Activated CD8-positive, alpha-beta memory T cell treated with anti-CD3 and anti-CD28 coated beads, Interleukin-2, amount 10 ng/mL, durations not matched to agents 7 days and 5 days (primary cell): ENCODE results near the gene ZNF584. TPM values are rescaled to one million over a fixed set of nuclear protein-coding genes. Genes with fewer than 3 reads are reported as not detected.

Experiments
- ATAC-seq: fragments of 150-1000 bp; cut with Tn5 transposase; one replicate; pipeline ENCODE4 v1.10.0; 2021; ENCODE audit warnings: moderate library complexity
- CTCF ChIA-PET: fragments of 350-600 bp; sonication (Branson Sonifier 250); formaldehyde crosslinking; loops from one replicate; lab custom pipeline; 2021; ENCODE audit warnings: antibody characterized with exemption; lab: Charles Lee
- DNase-seq: peaks from one replicate; pipeline ENCODE4 v3.0.0-alpha.2; 2020
- H3K27ac Mint-ChIP-seq: one replicate; pipeline ENCODE4 v1.8.0; 2021; ENCODE audit warnings: mild to moderate bottlenecking, mixed read lengths
- H3K27me3 Mint-ChIP-seq: one replicate; pipeline ENCODE4 v1.8.0; 2021; ENCODE audit warnings: mixed read lengths
- H3K36me3 Mint-ChIP-seq: one replicate; pipeline ENCODE4 v1.8.0; 2021; ENCODE audit warnings: mild to moderate bottlenecking, mixed read lengths
- H3K4me1 Mint-ChIP-seq: one replicate; pipeline ENCODE4 v1.8.0; 2021; ENCODE audit warnings: mixed read lengths
- H3K4me3 Mint-ChIP-seq: one replicate; pipeline ENCODE4 v1.8.0; 2021; ENCODE audit warnings: mild to moderate bottlenecking, moderate library complexity, mixed read lengths
- H3K9me3 Mint-ChIP-seq: one replicate; pipeline ENCODE4 v1.8.0; 2022; ENCODE audit warnings: low read depth, mixed read lengths
- total RNA-seq, 2 experiments: library from RNA; stranded (reverse); gene quantifications; one replicate each; pipeline ENCODE4 v1.2.3, GENCODE V29; 2021

ZNF584 gene
- total RNA-seq, 2 experiments from 2014 or later = 7.8 to 11.2 TPM

DNA sequence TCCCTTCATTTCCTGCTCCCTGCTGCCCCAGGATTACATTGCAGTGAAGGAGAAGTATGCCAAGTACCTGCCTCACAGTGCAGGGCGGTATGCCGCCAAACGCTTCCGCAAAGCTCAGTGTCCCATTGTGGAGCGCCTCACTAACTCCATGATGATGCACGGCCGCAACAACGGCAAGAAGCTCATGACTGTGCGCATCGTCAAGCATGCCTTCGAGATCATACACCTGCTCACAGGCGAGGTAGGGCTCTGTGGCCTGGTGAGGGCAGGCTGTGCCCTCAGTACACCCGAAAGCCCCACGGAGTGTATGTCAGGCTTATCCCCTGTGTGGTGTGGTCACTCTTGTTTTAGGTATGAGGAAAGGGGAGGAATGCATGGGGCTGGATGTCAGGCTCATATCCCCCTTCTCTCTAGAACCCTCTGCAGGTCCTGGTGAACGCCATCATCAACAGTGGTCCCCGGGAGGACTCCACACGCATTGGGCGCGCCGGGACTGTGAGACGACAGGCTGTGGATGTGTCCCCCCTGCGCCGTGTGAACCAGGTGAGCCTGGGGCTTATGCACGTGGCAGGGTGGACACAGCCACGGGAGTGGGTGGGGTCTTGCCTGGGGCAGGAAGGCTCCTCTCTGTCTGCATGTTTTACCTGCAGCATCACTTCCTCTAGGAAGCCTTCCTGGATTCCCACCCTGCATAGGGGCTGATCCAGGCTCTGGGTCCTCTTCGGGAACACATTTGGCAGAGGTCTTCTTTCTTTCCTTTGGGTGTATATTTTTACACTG lies 15.3 kb upstream of the ZNF584 start:
- ATAC-seq = no peak
- CTCF ChIA-PET = no interaction called here
- DNase-seq = no peak
- H3K9me3 Mint-ChIP-seq = no peaks in the 10 kb centered on the region
- no peak overlapping the region for H3K4me3 Mint-ChIP-seq
- H3K27ac Mint-ChIP-seq = no peak overlapping the region
- H3K36me3 Mint-ChIP-seq = peaks cover 52% of the 10 kb centered on the region
- peaks cover 8% of the 10 kb centered on the region for H3K27me3 Mint-ChIP-seq
- peaks cover 41% of the 10 kb centered on the region for H3K4me1 Mint-ChIP-seq

DNA sequence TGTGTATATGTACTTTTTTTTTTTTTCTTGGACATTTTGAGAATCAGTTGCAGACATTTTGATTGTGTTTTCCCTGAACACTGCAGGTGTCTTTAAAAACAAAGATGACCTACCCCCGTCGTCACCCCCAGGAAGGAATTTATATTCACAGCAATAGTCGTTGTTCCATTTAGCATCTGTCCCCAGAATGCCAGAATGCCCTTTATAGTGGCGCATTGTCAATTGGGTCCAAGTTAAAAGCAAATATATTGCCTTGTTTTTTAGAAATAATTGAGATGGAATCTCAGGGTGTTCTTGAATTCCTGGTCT lies 14.8 kb upstream of the ZNF584 start:
- Mint-ChIP-seq H3K4me1 (peaks cover 37% of the 10 kb centered on the region), H3K27ac (no peak overlapping the region), H3K36me3 (peaks cover 48% of the 10 kb centered on the region), H3K9me3 (no peaks in the 10 kb centered on the region), H3K27me3 (peaks cover 8% of the 10 kb centered on the region), H3K4me3 (no peak overlapping the region)
- DNase-seq = no peak
- ATAC-seq = no peak
- CTCF ChIA-PET = no interaction called here

DNA sequence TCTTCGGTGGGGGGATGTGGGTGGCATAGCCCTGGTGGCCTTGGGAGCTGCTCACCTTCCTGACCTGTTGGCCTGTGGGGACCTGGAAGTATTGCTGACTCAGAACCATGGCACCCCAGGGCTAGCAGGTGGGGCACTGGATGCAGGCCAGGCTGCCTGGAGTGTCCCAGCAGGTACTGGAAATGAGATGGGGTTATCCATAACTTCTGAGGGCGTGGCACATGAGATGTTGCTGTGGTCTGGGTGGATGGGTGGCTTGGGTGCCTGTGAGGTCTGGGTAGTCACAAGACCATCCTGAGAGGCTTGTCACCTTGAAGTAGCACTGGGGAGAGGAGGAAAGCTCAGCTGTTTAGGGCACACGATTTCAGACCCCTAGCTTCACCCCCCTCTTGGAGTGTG lies 13.6 kb upstream of the ZNF584 start:
- CTCF ChIA-PET = no interaction called here
- no peak overlapping the region for H3K27ac Mint-ChIP-seq
- ATAC-seq (no peak), DNase-seq (no peak)
- peaks cover 32% of the 10 kb centered on the region for H3K4me1 Mint-ChIP-seq
- peaks cover 41% of the 10 kb centered on the region for H3K36me3 Mint-ChIP-seq
- H3K4me3 Mint-ChIP-seq = no peak overlapping the region
- H3K9me3 Mint-ChIP-seq = no peaks in the 10 kb centered on the region
- H3K27me3 Mint-ChIP-seq = peaks cover 8% of the 10 kb centered on the region

DNA sequence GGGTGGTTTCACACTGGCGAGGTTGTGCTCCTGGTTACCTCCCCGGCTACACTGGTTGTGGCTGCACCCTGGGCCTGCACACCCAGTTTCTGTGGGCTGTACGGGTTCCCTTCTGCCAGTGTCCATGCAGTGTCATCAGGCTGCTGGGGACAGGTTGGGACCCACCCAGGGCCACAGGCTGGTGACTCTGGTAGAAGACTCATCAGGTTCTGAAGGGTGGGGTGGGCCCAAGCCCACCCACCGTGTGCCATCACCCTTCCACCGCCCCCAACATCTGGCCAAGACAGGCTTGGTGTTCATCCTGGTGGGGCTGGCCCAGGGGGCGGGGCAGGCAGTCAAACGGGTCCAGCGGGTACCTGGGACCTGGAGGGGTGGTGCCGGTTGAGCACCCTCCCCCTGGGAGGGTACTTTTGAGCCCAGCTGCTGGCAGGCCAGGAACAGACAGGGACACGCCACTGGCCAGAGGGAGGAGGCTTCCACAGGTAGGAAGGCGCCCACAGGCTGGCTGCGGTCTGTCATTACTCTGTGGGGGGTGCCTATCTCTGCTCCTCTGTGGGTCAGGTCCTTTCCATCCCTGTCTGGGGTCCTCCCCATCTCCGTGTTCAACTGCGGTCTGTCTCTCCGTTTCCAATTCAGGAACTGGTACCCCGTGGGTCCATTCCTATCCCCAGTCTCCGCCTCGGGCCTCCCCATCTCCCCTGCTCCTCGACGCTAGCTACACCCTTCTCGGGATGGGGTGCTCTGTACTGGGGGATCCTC lies 13.1 kb upstream of the ZNF584 start, which contains the start of gene RNF225:
Gene RNF225, plus strand, starts transcription at position 437 of the 759 bp plus-strand sequence. CDS start 434 bp downstream, outside the sequence.
- peaks cover 8% of the 10 kb centered on the region for H3K27me3 Mint-ChIP-seq
- peaks cover 33% of the 10 kb centered on the region for H3K4me1 Mint-ChIP-seq
- no peak within 1 kb of the TSS for H3K27ac Mint-ChIP-seq
- no peaks in the 10 kb centered on the region for H3K9me3 Mint-ChIP-seq
- H3K4me3 Mint-ChIP-seq = no peak within 1 kb of the TSS
- ATAC-seq (peak; percentile 8), DNase-seq (no peak)
- CTCF ChIA-PET = no interaction called here
- peaks cover 39% of the 10 kb centered on the region for H3K36me3 Mint-ChIP-seq

DNA sequence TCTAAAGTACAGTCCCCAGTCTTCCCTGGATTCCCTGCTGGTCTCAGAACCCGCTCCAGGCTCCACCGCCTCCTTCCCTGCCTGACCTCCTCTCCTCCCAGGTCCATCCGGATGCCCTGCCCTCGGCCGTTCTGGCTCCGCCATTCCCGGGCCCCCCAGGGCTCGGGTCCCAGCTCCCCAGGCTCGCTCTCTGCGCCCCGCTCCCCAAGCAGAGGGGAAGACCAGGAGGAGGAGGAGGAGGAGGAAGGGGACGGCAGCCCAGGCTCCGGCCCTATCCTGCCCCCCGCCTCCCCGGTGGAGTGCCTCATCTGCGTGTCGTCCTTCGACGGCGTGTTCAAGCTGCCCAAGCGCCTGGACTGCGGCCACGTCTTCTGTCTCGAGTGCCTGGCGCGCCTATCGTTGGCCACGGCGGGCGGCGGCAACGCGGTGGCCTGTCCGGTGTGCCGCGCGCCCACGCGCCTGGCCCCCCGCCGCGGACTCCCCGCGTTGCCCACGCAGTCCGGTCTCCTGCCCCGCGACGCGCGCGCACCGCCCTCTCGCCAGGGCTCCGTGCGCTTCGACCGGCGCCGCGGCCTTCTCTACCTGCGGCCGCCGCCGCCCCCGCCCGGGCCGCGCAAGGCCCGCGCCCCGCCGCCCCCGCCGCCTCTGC lies 12.3 kb upstream of the ZNF584 start:
- H3K27me3 Mint-ChIP-seq = peaks cover 8% of the 10 kb centered on the region
- no peak overlapping the region for H3K4me3 Mint-ChIP-seq

DNA sequence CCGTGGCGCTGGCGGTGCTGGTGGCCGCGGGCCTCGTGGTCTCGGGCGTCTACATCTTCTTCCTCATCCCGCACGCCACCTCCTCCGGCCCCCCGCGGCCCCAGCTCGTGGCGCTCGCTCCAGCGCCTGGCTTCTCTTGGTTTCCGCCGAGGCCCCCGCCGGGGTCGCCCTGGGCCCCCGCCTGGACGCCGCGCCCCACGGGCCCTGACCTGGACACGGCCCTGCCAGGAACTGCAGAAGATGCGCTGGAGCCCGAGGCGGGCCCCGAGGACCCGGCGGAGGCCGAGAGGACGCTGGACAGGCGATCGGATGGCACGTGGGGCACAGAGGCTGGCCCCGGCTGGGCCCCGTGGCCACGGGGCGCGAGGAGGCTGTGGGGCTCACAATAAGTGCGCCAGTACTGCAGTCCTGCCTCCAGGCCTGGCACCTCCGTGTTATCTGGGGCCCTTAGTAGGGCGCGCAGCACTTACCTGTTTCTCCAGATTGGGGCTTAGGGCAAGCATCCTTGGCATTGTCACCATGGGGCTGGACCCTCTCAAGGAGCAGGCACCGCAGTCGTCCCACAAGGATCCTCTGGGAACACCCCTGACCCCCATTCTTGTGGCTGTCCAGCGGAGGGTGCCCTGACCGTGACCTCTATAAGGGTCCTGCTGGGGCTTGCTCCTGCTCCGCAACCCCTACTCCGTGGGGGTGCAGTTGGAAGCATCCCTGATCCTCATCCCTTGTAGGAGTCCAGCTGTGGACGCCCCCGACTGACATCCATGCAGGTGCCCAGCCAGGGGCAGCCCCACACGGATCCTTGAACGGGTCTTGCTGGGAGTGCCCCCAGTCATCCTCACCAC lies 11.5 kb upstream of the ZNF584 start:
- DNase-seq = no peak
- Mint-ChIP-seq H3K9me3 (no peaks in the 10 kb centered on the region), H3K4me1 (peaks cover 31% of the 10 kb centered on the region), H3K27me3 (peaks cover 8% of the 10 kb centered on the region), H3K4me3 (no peak overlapping the region), H3K27ac (no peak overlapping the region), H3K36me3 (peaks cover 30% of the 10 kb centered on the region)
- no peak for ATAC-seq
- CTCF ChIA-PET = no interaction called here

More for the DNA sequence above, 12.3 kb upstream of the ZNF584 start:
- no peak for DNase-seq
- no peak for ATAC-seq
- Mint-ChIP-seq H3K36me3 (peaks cover 33% of the 10 kb centered on the region), H3K27ac (no peak overlapping the region), H3K9me3 (no peaks in the 10 kb centered on the region), H3K4me1 (peaks cover 33% of the 10 kb centered on the region)
- CTCF ChIA-PET = no interaction called here

DNA sequence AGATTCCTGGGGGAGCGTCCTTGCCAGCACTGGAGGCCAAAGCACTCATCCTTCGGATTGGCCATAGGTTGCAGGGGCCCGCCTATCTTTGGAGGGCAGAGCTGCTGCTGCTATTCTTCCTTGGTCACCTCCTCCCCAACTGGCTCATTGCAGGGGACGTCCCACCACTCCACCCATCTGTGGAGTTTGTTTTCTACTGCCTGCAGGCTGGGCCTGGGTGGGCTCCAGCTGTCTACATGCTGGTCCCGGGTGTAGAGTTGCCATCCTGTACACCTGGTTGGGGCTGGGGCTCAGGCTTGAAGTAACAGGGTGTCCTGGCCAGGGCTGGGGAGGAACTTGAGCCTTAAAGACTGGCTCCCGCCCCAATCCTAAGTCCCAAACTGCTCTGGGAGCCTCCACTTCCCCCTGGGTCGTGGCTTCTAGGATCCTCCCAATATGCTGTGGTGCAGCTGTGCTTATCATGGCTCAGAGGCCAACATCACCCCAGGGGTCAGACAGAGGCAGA lies 10.9 kb upstream of the ZNF584 start:
- H3K9me3 Mint-ChIP-seq = no peaks in the 10 kb centered on the region
- peaks cover 27% of the 10 kb centered on the region for H3K36me3 Mint-ChIP-seq
- no peak for DNase-seq
- ATAC-seq = no peak
- peaks cover 36% of the 10 kb centered on the region for H3K4me1 Mint-ChIP-seq
- H3K4me3 Mint-ChIP-seq = no peak overlapping the region
- no peak overlapping the region for H3K27ac Mint-ChIP-seq
- peaks cover 8% of the 10 kb centered on the region for H3K27me3 Mint-ChIP-seq
- CTCF ChIA-PET = no interaction called here

DNA sequence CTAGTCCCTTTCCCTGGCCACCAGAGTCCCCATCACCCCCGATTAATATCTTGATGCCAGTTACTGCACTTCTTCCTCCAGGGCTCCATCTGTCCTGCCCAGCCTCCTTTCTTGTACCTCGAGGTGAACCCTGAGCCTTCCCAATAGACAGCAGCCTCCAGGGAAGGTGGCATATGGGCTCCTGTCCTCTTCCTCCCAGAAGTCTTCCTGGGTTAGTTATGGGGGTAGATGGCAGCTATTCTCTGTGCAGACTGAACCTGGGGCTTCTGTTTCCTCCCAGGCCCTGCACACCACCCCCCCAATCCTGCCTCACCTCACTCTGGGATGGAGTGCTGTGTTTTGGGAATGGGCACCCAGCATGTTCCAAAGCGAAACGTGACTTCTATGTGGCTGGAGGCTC lies 10.4 kb upstream of the ZNF584 start:
- Mint-ChIP-seq H3K27me3 (peaks cover 8% of the 10 kb centered on the region), H3K4me3 (no peak overlapping the region), H3K36me3 (peaks cover 22% of the 10 kb centered on the region), H3K9me3 (no peaks in the 10 kb centered on the region), H3K27ac (no peak overlapping the region), H3K4me1 (peaks cover 31% of the 10 kb centered on the region)
- no peak for DNase-seq
- CTCF ChIA-PET = no interaction called here
- ATAC-seq = no peak

DNA sequence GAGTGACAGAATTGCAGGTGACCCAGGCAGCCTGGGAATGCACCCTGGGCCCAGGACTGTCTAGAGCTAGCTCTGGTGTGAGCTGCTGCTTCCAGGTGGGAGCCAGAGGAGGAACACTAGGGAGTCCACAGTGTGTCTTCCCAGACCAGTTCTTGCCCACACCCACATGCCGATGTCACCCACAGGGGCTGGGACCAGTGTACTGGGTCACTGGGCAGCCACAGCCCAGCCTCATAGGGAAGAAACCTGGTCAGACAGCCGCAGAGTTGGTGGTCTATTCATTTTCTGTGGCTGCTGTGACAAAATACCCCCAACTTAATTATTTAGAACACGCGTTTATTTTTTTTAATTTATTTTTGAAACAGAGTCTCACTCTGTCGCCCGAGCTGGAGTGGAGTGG lies 9.9 kb upstream of the ZNF584 start:
- H3K4me3 Mint-ChIP-seq = no peak overlapping the region
- CTCF ChIA-PET = interaction anchor here (1.3 to 2.5 kb wide), 2 partner anchors 9 to 11 kb away, joined by 3 to 5 read pairs; partner anchors contain the start of gene RPS5
- no peak overlapping the region for H3K27ac Mint-ChIP-seq
- DNase-seq (no peak), ATAC-seq (no peak)
- H3K36me3 Mint-ChIP-seq = peaks cover 19% of the 10 kb centered on the region
- H3K4me1 Mint-ChIP-seq = peaks cover 33% of the 10 kb centered on the region
- H3K9me3 Mint-ChIP-seq = no peaks in the 10 kb centered on the region
- peaks cover 8% of the 10 kb centered on the region for H3K27me3 Mint-ChIP-seq

DNA sequence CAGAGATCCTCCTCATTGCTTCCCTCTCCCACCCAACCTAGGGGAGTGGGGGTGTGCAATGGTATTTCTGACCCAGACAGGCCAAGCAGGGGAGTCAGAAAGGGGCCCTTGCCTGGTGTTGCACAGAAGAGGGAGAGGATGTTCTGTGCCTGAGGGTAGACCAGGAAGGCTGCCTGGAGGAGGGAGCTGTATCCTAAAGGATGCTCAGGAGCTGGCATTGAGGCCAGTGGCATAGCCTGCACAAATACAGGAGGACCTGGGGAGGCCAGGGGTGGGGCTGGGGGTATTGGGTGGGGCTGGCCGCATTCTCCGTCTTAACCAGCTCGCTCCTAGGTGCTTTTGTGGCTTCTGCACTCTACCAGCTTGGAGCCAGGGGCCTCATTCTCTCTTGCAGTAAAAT lies 8.5 kb upstream of the ZNF584 start:
- Mint-ChIP-seq H3K4me3 (no peak overlapping the region), H3K36me3 (peaks cover 5% of the 10 kb centered on the region), H3K9me3 (no peaks in the 10 kb centered on the region), H3K27ac (no peak overlapping the region), H3K27me3 (peaks cover 8% of the 10 kb centered on the region), H3K4me1 (peaks cover 33% of the 10 kb centered on the region)
- DNase-seq = no peak
- CTCF ChIA-PET = interaction anchor here (2.5 kb wide), 1 partner anchor 13 kb away, joined by 5 read pairs; the partner anchor contains the start of gene RPS5
- ATAC-seq = no peak

DNA sequence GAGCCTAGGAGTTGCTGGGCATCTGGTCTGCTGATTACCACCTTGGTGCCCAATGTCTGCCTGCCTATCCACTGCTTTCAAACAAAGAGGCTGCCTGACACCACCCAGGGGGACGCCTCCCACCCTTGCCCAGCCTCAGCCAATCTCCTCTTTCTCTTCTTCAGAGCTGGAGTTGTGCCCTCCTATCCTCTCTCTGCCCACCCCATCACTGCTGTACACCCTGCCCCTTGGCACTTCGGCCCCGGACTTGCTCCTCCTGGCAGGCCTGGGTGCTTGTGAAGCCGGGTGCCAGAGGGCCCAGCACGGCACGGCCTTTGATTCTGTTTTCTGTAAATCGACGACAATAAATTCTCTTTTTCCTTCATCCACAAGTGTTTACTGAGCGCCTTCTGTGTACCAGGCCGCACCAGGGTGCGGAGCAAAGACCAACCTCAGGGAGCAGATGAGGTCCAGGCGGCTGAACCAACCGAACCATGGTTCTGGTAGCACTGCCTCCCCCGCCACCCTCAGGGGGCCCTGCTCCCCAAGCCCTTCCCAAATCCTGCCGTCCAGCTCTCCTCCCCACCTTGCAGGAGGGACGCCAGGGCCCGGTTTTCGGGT lies 8.0 kb upstream of the ZNF584 start:
- Mint-ChIP-seq H3K36me3 (peaks cover 3% of the 10 kb centered on the region), H3K4me1 (peaks cover 32% of the 10 kb centered on the region), H3K27ac (peak overlapping the region; percentile 91), H3K9me3 (no peaks in the 10 kb centered on the region), H3K27me3 (peaks cover 8% of the 10 kb centered on the region), H3K4me3 (peak overlapping the region; percentile 90)
- DNase-seq = no peak
- CTCF ChIA-PET = interaction anchor here (2.5 kb wide), 1 partner anchor 13 kb away, joined by 5 read pairs; the partner anchor contains the start of gene RPS5
- ATAC-seq = no peak
